HepG2 (cell line): Measurements from ENCODE around the gene LSMEM2. TPM values are rescaled to one million over a fixed set of nuclear protein-coding genes. Genes with fewer than 3 reads are reported as not detected.
A peak's percentile ranks its signal among the peaks of the same experiment; 100 is the strongest.

Source experiments
- BORCS8-MEF2B ChIP-seq: sonication (generic); formaldehyde crosslinking; IDR thresholded peaks from 2 replicates; pipeline ENCODE4 v1.8.0; 2022; ENCODE audit warnings: mild to moderate bottlenecking, missing genetic modification reagents
- FOXA1 ChIP-seq, 2 experiments: fragments of 450-650 bp in 1 of 2; sonication (generic) in 1 of 2; formaldehyde crosslinking in 1 of 2; IDR thresholded peaks; 2 replicates each; pipeline versions ENCODE4 v1.4.0 to v1.6.1; 2016 to 2020; ENCODE audit warnings: missing genetic modification reagents in 1 of 2
- FOXM1 ChIP-seq: sonication (generic); formaldehyde crosslinking; IDR thresholded peaks from 2 replicates; pipeline ENCODE4 v1.5.0; 2020; ENCODE audit warnings: missing genetic modification reagents
- MEIS1 ChIP-seq: sonication (generic); formaldehyde crosslinking; IDR thresholded peaks from 2 replicates; pipeline ENCODE4 v1.9.0; 2021; ENCODE audit warnings: mild to moderate bottlenecking, missing genetic modification reagents, moderate library complexity, borderline replicate concordance
- MYC ChIP-seq: sonication (generic); formaldehyde crosslinking; IDR thresholded peaks from 2 replicates; pipeline ENCODE4 v1.9.0; 2021; ENCODE audit warnings: missing genetic modification reagents, borderline replicate concordance
- PATZ1 ChIP-seq: sonication (generic); formaldehyde crosslinking; IDR thresholded peaks from 2 replicates; pipeline ENCODE4 v1.4.0; 2020; ENCODE audit warnings: missing genetic modification reagents
- SMAD1 ChIP-seq: sonication (generic); formaldehyde crosslinking; IDR thresholded peaks from 2 replicates; pipeline ENCODE4 v1.4.0; 2020; ENCODE audit warnings: missing genetic modification reagents, low read depth, mild to moderate bottlenecking, borderline replicate concordance
- THAP7 ChIP-seq: sonication (generic); formaldehyde crosslinking; IDR thresholded peaks from 2 replicates; pipeline ENCODE4 v1.8.1; 2023; ENCODE audit warnings: mild to moderate bottlenecking, missing genetic modification reagents
- ZBTB10 ChIP-seq: sonication (generic); formaldehyde crosslinking; IDR thresholded peaks from 2 replicates; pipeline ENCODE4 v1.4.0; 2020; ENCODE audit warnings: missing genetic modification reagents, borderline replicate concordance
- ZNF263 ChIP-seq: sonication (generic); formaldehyde crosslinking; IDR thresholded peaks from 2 replicates; pipeline ENCODE4 v1.4.0; 2020; ENCODE audit warnings: missing genetic modification reagents
- polyA plus RNA-seq, 8 experiments: library from polyadenylated mRNA; depleted of rRNA in 3 of 8; stranded (reverse) in 7 of 8; unstranded in 1 of 8; fragments of >200 nt; fragmentation: Illumina TruSeq in 4 of 8; extraction: Trizol in 4 of 8; gene quantifications; 2 replicates each; pipeline versions ENCODE4 v1.2.1 to v1.2.3, GENCODE V29; 2011 to 2016; ENCODE audit warnings: low read depth in 4 of 8, missing spikeins in 1 of 8, mixed read lengths in 1 of 8; ENCODE audit not compliant: insufficient read depth in 1 of 8
- total RNA-seq, 5 experiments: library from RNA; depleted of rRNA; stranded (reverse); fragments of >200 nt; fragmentation: Illumina TruSeq; extraction: Trizol; gene quantifications; 2 replicates each; pipeline ENCODE4 v1.2.3, GENCODE V29; 2016; ENCODE audit warnings: low read depth in 1 of 5
- TF ChIP-seq, protein P1 (sequence below): sonication (generic); formaldehyde crosslinking; IDR thresholded peaks from 2 replicates; pipeline ENCODE4 v1.8.0; 2022; ENCODE audit warnings: mild to moderate bottlenecking, missing genetic modification reagents, moderate library complexity
- TF ChIP-seq, protein P2 (sequence below): sonication (generic); formaldehyde crosslinking; conservative IDR thresholded peaks from 2 replicates; pipeline ENCODE4 v1.8.0; 2022; ENCODE audit warnings: low read depth, missing genetic modification reagents

The LSMEM2 gene
- total and polyA plus RNA-seq, 2 of the 13 experiments (the other 11 are each of a cell fraction or from before 2014, with no cell fraction given): 0.07 to 0.41 TPM

- TF ChIP-seq, protein P1, sequence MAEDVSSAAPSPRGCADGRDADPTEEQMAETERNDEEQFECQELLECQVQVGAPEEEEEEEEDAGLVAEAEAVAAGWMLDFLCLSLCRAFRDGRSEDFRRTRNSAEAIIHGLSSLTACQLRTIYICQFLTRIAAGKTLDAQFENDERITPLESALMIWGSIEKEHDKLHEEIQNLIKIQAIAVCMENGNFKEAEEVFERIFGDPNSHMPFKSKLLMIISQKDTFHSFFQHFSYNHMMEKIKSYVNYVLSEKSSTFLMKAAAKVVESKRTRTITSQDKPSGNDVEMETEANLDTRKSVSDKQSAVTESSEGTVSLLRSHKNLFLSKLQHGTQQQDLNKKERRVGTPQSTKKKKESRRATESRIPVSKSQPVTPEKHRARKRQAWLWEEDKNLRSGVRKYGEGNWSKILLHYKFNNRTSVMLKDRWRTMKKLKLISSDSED: peak; percentile 30; the same call in 1 of the 2 replicates
- TF ChIP-seq BORCS8-MEF2B (CRISPR knock-in tag) (no peak), ZBTB10 (CRISPR knock-in tag) (peak; percentile 83; the same call in 1 of the 2 replicates), SMAD1 (CRISPR knock-in tag) (no peak), THAP7 (0 out of 2 replicates have a peak, but pooled peaks have one; percentile 42), PATZ1 (CRISPR knock-in tag) (peak; percentile 73), MYC (peak; percentile 10; the same call in 1 of the 2 replicates), ZNF263 (CRISPR knock-in tag) (peak; percentile 64; the same call in 1 of the 2 replicates), FOXM1 (CRISPR knock-in tag) (0 out of 2 replicates have a peak, but pooled peaks have one; percentile 14), MEIS1 (0 out of 2 replicates have a peak, but pooled peaks have one; percentile 13), FOXA1 (IDR thresholded peaks at IDR 0.05) (no peak), FOXA1 (CRISPR knock-in tag; IDR thresholded peaks at IDR 0.05) (0 out of 2 replicates have a peak, but pooled peaks have one; percentile 7)
- TF ChIP-seq, protein P2, sequence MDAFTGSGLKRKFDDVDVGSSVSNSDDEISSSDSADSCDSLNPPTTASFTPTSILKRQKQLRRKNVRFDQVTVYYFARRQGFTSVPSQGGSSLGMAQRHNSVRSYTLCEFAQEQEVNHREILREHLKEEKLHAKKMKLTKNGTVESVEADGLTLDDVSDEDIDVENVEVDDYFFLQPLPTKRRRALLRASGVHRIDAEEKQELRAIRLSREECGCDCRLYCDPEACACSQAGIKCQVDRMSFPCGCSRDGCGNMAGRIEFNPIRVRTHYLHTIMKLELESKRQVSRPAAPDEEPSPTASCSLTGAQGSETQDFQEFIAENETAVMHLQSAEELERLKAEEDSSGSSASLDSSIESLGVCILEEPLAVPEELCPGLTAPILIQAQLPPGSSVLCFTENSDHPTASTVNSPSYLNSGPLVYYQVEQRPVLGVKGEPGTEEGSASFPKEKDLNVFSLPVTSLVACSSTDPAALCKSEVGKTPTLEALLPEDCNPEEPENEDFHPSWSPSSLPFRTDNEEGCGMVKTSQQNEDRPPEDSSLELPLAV (CRISPR knock-in tag): no peak
Measured at GRCh38 chr3:50260942-50261441, 17.9 kb upstream of the LSMEM2 start (continued).
